ENCODE results near the gene F2R.
A peak's percentile ranks its signal among the peaks of the same experiment; 100 is the strongest.

The F2R gene

GRCh38 chr5:76688212-76688611 lies 27.7 kb upstream of the F2R start:
- Histone ChIP-seq H3K23ac (ENCODE audit: low read length) (no peak overlapping the region), H4K8ac (ENCODE audit: low read depth, low read length) (no peak overlapping the region), H3K4me1 (ENCODE audit: control insufficient read depth in 1 of 2, insufficient read depth in 2 of 2, low read length in 2 of 2) (peaks cover 10 to 14% of the 10 kb centered on the region in 2 experiments), H3K18ac (ENCODE audit: low read length) (no peak overlapping the region), H4K91ac (ENCODE audit: low read depth, low read length) (no peak overlapping the region), H3K27ac (ENCODE audit: low read depth, low read length) (no peak overlapping the region), H2AK5ac (ENCODE audit: low read length) (no peak overlapping the region), H3K79me1 (ENCODE audit: low read length) (peaks cover 8% of the 10 kb centered on the region), H3K36me3 (ENCODE audit: control insufficient read depth in 1 of 2, insufficient read depth in 2 of 2, low read length in 2 of 2) (no peaks in the 10 kb centered on the region), H3K9me3 (ENCODE audit: insufficient read depth, low read depth, low read length) (no peaks in the 10 kb centered on the region), H2AFZ (ENCODE audit: insufficient read depth, low read length, poor library complexity) (no peak overlapping the region), H3K4me2 (ENCODE audit: low read length) (no peak overlapping the region), H3K27me3 (ENCODE audit: insufficient read depth, low read length) (no peaks in the 10 kb centered on the region), H2BK5ac (ENCODE audit: low read depth, low read length, poor library complexity) (no peak overlapping the region), H3K79me2 (ENCODE audit: control insufficient read depth, insufficient read depth, low read length, poor library complexity) (peaks cover 2% of the 10 kb centered on the region), H2BK12ac (ENCODE audit: low read length) (no peak overlapping the region), H3K4me3 (ENCODE audit: low read depth, low read length) (no peak overlapping the region), H4K12ac (ENCODE audit: low read depth, low read length) (no peak overlapping the region), H3K4ac (ENCODE audit: low read depth, low read length) (no peak overlapping the region), H3K9ac (ENCODE audit: low read length) (no peak overlapping the region), H2BK120ac (ENCODE audit: insufficient read depth, low read length, poor library complexity) (no peak overlapping the region), H3K14ac (ENCODE audit: low read length) (no peak overlapping the region)
- no peak for DNase-seq
- WGBS (ENCODE audit: extremely low coverage, insufficient coverage, insufficient read length), result no CpG with 5 or more reads among the region's 1 CpG

- H3K4me2 ChIP-seq (ENCODE audit: low read length), result no peak overlapping the region
- H3K4ac ChIP-seq (ENCODE audit: low read depth, low read length), result no peak overlapping the region
- no peaks in the 10 kb centered on the region for H3K27me3 ChIP-seq (ENCODE audit: insufficient read depth, low read length)
- H3K27ac ChIP-seq (ENCODE audit: low read depth, low read length), result no peak overlapping the region
- no peak overlapping the region for H4K12ac ChIP-seq (ENCODE audit: low read depth, low read length)
- no peaks in the 10 kb centered on the region for H3K36me3 ChIP-seq (ENCODE audit: control insufficient read depth in 1 of 2, insufficient read depth in 2 of 2, low read length in 2 of 2)
- no peak overlapping the region for H2AFZ ChIP-seq (ENCODE audit: insufficient read depth, low read length, poor library complexity)
- no peak overlapping the region for H3K9ac ChIP-seq (ENCODE audit: low read length)
- no peak overlapping the region for H4K91ac ChIP-seq (ENCODE audit: low read depth, low read length)
- H3K79me1 ChIP-seq (ENCODE audit: low read length), result peaks cover 8% of the 10 kb centered on the region
- no peak overlapping the region for H2BK120ac ChIP-seq (ENCODE audit: insufficient read depth, low read length, poor library complexity)
- H3K4me1 ChIP-seq (ENCODE audit: control insufficient read depth in 1 of 2, insufficient read depth in 2 of 2, low read length in 2 of 2), result peaks cover 10 to 14% of the 10 kb centered on the region in 2 experiments
- no peak overlapping the region for H4K8ac ChIP-seq (ENCODE audit: low read depth, low read length)
- H2AK5ac ChIP-seq (ENCODE audit: low read length), result no peak overlapping the region
- no peak overlapping the region for H3K14ac ChIP-seq (ENCODE audit: low read length)
- H2BK12ac ChIP-seq (ENCODE audit: low read length), result no peak overlapping the region
- no peak for DNase-seq
- no peak overlapping the region for H3K18ac ChIP-seq (ENCODE audit: low read length)
- no peak overlapping the region for H3K23ac ChIP-seq (ENCODE audit: low read length)
- no peak overlapping the region for H3K4me3 ChIP-seq (ENCODE audit: low read depth, low read length)
- peaks cover 2% of the 10 kb centered on the region for H3K79me2 ChIP-seq (ENCODE audit: control insufficient read depth, insufficient read depth, low read length, poor library complexity)
- no peak overlapping the region for H2BK5ac ChIP-seq (ENCODE audit: low read depth, low read length, poor library complexity)
- no CpG with 5 or more reads among the region's 3 CpGs for WGBS (ENCODE audit: extremely low coverage, insufficient coverage, insufficient read length)
- no peaks in the 10 kb centered on the region for H3K9me3 ChIP-seq (ENCODE audit: insufficient read depth, low read depth, low read length)
Measured at GRCh38 chr5:76688836-76689235, 27.1 kb upstream of the F2R start.

GRCh38 chr5:76689321-76690036 lies 26.4 kb upstream of the F2R start:
- peaks cover 2% of the 10 kb centered on the region for H3K79me2 ChIP-seq (ENCODE audit: control insufficient read depth, insufficient read depth, low read length, poor library complexity)
- no peak overlapping the region for H3K23ac ChIP-seq (ENCODE audit: low read length)
- H3K9ac ChIP-seq (ENCODE audit: low read length), result no peak overlapping the region
- peak overlapping the region; percentile 44 for H3K27ac ChIP-seq (ENCODE audit: low read depth, low read length)
- no peak overlapping the region for H3K4ac ChIP-seq (ENCODE audit: low read depth, low read length)
- no peak overlapping the region for H4K8ac ChIP-seq (ENCODE audit: low read depth, low read length)
- H3K4me2 ChIP-seq (ENCODE audit: low read length), result no peak overlapping the region
- H3K14ac ChIP-seq (ENCODE audit: low read length), result no peak overlapping the region
- no CpG with 5 or more reads among the region's 3 CpGs for WGBS (ENCODE audit: extremely low coverage, insufficient coverage, insufficient read length)
- H2AK5ac ChIP-seq (ENCODE audit: low read length), result no peak overlapping the region
- no peak overlapping the region for H3K4me3 ChIP-seq (ENCODE audit: low read depth, low read length)
- H3K9me3 ChIP-seq (ENCODE audit: insufficient read depth, low read depth, low read length), result no peaks in the 10 kb centered on the region
- no peak overlapping the region for H4K12ac ChIP-seq (ENCODE audit: low read depth, low read length)
- H2BK120ac ChIP-seq (ENCODE audit: insufficient read depth, low read length, poor library complexity), result no peak overlapping the region
- peak overlapping the region; percentile 43 for H4K91ac ChIP-seq (ENCODE audit: low read depth, low read length)
- H2AFZ ChIP-seq (ENCODE audit: insufficient read depth, low read length, poor library complexity), result no peak overlapping the region
- H3K36me3 ChIP-seq (ENCODE audit: control insufficient read depth in 1 of 2, insufficient read depth in 2 of 2, low read length in 2 of 2), result no peaks in the 10 kb centered on the region
- no peak overlapping the region for H2BK12ac ChIP-seq (ENCODE audit: low read length)
- peaks cover 8% of the 10 kb centered on the region for H3K79me1 ChIP-seq (ENCODE audit: low read length)
- H3K18ac ChIP-seq (ENCODE audit: low read length), result no peak overlapping the region
- H2BK5ac ChIP-seq (ENCODE audit: low read depth, low read length, poor library complexity), result no peak overlapping the region
- H3K27me3 ChIP-seq (ENCODE audit: insufficient read depth, low read length), result no peaks in the 10 kb centered on the region
- DNase-seq, result no peak
- H3K4me1 ChIP-seq (ENCODE audit: control insufficient read depth in 1 of 2, insufficient read depth in 2 of 2, low read length in 2 of 2), result peaks cover 10 to 14% of the 10 kb centered on the region in 2 experiments

- no peak overlapping the region for H4K12ac ChIP-seq (ENCODE audit: low read depth, low read length)
- H3K4ac ChIP-seq (ENCODE audit: low read depth, low read length), result no peak overlapping the region
- H3K9me3 ChIP-seq (ENCODE audit: insufficient read depth, low read depth, low read length), result no peaks in the 10 kb centered on the region
- no CpG with 5 or more reads among the region's 3 CpGs for WGBS (ENCODE audit: extremely low coverage, insufficient coverage, insufficient read length)
- H4K8ac ChIP-seq (ENCODE audit: low read depth, low read length), result no peak overlapping the region
- no peak overlapping the region for H3K23ac ChIP-seq (ENCODE audit: low read length)
- H4K91ac ChIP-seq (ENCODE audit: low read depth, low read length), result no peak overlapping the region
- no peak overlapping the region for H3K4me3 ChIP-seq (ENCODE audit: low read depth, low read length)
- H3K27me3 ChIP-seq (ENCODE audit: insufficient read depth, low read length), result no peaks in the 10 kb centered on the region
- H3K79me2 ChIP-seq (ENCODE audit: control insufficient read depth, insufficient read depth, low read length, poor library complexity), result peaks cover 2% of the 10 kb centered on the region
- H3K4me2 ChIP-seq (ENCODE audit: low read length), result no peak overlapping the region
- no peak overlapping the region for H3K27ac ChIP-seq (ENCODE audit: low read depth, low read length)
- peak overlapping the region; percentile 14 for H2BK120ac ChIP-seq (ENCODE audit: insufficient read depth, low read length, poor library complexity)
- H2AK5ac ChIP-seq (ENCODE audit: low read length), result no peak overlapping the region
- H2AFZ ChIP-seq (ENCODE audit: insufficient read depth, low read length, poor library complexity), result no peak overlapping the region
- H3K79me1 ChIP-seq (ENCODE audit: low read length), result peaks cover 8% of the 10 kb centered on the region
- no peak overlapping the region for H3K14ac ChIP-seq (ENCODE audit: low read length)
- no peaks in the 10 kb centered on the region for H3K36me3 ChIP-seq (ENCODE audit: control insufficient read depth in 1 of 2, insufficient read depth in 2 of 2, low read length in 2 of 2)
- no peak overlapping the region for H3K9ac ChIP-seq (ENCODE audit: low read length)
- peaks cover 10 to 14% of the 10 kb centered on the region in 2 experiments for H3K4me1 ChIP-seq (ENCODE audit: control insufficient read depth in 1 of 2, insufficient read depth in 2 of 2, low read length in 2 of 2)
- no peak for DNase-seq
- peak overlapping the region; percentile 18 for H2BK5ac ChIP-seq (ENCODE audit: low read depth, low read length, poor library complexity)
- H2BK12ac ChIP-seq (ENCODE audit: low read length), result no peak overlapping the region
- H3K18ac ChIP-seq (ENCODE audit: low read length), result no peak overlapping the region
Measured at GRCh38 chr5:76690037-76690679, 25.8 kb upstream of the F2R start.

Data from trophoblast cell (in vitro differentiated cells and primary cell).